ENCODE measurements around the gene ULK4. TPM values are rescaled to one million over a fixed set of nuclear protein-coding genes. Genes with fewer than 3 reads are reported as not detected.
"Not testable (repeated sequence)": the region's sequence is repeated elsewhere in the genome, so short reads cannot be mapped to it uniquely, and the experiment has no call there.

ULK4 gene
- total RNA-seq, 1 donor from 2014 or later: 5.1 TPM

- intact Hi-C loops (cut with DNase I): loop anchor here (5.0 kb wide), 1 partner anchor 1554 kb away; no protein-coding TSS in a partner anchor
- no peak for DNase-seq (ENCODE audit: low spot score)
Observed at GRCh38 chr3:41881233-41881821, 80.6 kb downstream of the ULK4 start.

DNA sequence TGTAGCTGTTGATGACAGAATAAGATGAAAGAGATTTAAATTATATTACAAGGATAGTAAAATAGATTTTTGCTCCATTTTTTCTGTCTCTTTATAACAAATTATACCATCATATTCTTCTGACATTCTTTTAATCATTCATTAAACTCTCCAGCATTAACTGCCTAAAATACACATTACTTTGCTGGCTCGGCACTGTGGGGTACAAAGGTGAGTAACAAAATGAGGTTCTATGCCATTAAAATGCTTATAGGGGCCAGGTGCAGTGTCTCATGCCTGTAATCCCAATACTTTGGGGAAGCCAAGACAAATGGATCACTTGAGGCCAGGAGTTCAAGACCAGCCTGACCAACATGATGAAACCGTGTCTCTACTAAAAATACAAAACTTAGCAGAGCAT is 81.5 kb downstream of the ULK4 start:
- no peak for DNase-seq (ENCODE audit: low spot score)
- intact Hi-C loops (cut with DNase I): loop anchor here (5.0 kb wide), 1 partner anchor 1553 kb away; no protein-coding TSS in a partner anchor

- intact Hi-C loops (cut with DNase I): loop anchor here (5.0 kb wide), 1 partner anchor 1540 kb away; no protein-coding TSS in a partner anchor
Observed at GRCh38 chr3:41877741-41878140, 84.2 kb downstream of the ULK4 start.

DNA sequence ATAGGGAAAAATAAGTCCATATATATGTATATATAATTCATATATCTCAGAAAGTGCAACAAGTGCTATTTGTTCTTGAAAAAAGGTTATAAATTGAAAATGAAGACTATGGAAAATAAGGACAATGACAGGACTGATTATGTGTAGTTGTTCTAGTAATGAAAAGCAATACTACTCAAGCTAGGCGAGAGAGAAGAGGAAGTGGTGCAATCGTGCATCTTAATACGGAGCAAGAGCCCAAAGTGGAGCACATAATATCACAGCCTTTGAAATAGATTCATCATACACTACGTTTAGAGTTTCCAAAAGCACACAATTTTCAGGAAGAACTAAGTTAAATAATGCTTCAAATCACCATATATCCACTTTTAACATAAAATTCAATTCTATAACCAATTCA is 87.9 kb downstream of the ULK4 start:
- intact Hi-C loops (cut with DNase I): no loop called here
- no peak for DNase-seq (ENCODE audit: low spot score)

More at GRCh38 chr3:41877741-41878140, 84.2 kb downstream of the ULK4 start:
- DNase-seq (ENCODE audit: low spot score): not testable (repeated sequence)

DNA sequence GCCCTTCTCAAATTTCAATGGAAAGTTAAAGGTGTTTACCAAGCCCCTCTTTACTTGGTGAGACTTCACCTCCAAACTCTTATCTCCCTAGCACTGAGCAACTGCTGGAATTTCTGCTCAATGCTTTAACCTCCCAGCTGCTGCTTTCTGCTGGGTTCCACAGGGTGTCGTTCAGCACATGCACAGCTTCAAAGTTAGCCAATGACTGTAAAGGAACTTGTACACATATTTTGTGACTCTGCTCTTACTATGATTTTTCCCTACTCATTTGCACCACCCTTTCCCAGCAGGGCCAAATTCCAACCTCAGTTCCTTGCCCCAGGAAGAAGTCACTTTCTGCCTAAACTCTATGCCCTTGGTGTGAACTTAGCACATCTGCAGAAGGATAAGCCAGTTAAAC is 89.7 kb downstream of the ULK4 start:
- intact Hi-C loops (cut with DNase I): no loop called here
- no peak for DNase-seq (ENCODE audit: low spot score)

DNA sequence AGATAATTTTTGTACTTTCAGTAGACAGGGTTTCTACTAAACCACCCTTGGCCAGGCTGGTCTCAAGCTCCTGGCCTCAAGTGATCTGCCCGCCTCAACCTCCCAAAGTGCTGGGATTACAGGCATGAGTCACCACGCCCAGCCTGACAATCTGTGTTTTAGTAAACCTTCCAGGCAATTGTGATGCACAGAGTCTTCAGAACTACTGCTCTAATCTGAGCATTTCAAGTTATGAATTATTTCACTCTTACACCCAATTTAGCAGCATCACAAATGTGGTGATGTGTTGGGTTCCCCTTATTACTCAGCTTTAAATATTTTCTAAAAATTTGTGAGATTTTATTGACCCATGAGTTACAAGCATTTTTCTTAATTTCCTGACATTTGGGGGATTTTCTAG is 94.4 kb downstream of the ULK4 start:
- intact Hi-C loops (cut with DNase I): no loop called here
- no peak for DNase-seq (ENCODE audit: low spot score)

DNA sequence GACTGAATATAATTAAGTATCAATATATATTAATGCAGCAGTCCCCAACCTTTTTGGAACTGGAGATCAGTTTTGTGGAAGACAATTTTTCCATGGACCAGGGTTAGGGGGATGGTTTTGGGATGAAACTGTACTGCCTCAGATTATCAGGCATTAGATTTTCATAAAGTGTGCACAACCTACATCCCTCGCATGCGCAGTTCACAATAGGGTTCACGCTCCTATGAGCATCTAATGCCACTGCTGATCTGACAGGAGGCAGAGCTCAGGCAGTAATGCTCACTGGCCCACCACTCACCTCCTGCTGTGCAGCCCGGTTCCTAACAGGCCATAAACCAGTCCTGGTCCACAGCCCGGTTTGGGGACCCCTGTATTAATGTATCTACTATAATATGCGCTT is 95.6 kb downstream of the ULK4 start:
- intact Hi-C loops (cut with DNase I): no loop called here
- no peak for DNase-seq (ENCODE audit: low spot score)

DNA sequence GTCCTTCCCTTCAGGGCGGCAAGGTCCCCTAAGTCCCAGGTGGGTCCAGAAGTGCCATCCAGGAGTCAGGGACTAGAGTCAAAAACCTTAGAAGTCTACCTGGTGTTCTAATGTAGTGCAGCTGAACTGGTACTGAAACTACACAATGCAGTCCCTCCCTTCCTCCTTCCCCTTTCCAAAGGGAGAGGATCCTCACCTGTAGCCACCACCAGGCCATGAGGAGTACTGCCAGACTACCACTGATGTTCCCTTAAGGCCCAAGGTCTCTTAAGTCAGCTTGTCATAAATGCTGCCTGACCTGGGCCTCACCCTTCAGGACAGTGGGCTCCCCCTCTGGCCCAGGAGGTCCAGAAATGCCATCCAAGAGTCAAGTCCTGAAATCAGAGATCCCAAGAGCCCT is 98.9 kb downstream of the ULK4 start:
- DNase-seq (ENCODE audit: low spot score): no peak
- intact Hi-C loops (cut with DNase I): no loop called here

DNA sequence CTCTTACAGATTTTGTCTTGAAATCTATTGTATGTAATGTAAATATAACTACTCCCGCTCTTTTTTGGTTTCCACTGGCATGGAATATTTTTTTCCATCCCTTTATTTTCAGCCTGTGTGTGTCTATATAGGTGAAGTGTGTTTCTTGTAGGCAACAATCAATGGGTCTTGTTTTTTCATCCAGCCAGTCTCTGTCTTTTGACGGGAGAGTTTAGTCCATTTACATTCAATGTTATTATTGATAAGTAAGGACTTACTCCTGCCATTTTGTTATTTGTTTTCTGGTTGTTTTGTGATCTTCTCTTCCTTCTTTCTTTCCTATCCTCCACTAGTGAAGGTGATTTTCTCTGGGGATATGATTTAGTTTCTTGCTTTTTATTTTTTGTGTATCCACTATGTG is 101.4 kb downstream of the ULK4 start:
- intact Hi-C loops (cut with DNase I): not testable (repeated sequence)

GRCh38 chr3:41854956-41855355 is 106.9 kb downstream of the ULK4 start:
- intact Hi-C loops (cut with DNase I): no loop called here
- no peak for DNase-seq (ENCODE audit: low spot score)

More for the DNA sequence above, 101.4 kb downstream of the ULK4 start:
- DNase-seq (ENCODE audit: low spot score): not testable (repeated sequence)

GRCh38 chr3:41853540-41854196 is 108.2 kb downstream of the ULK4 start:
- intact Hi-C loops (cut with DNase I): no loop called here
- no peak for DNase-seq (ENCODE audit: low spot score)

DNA sequence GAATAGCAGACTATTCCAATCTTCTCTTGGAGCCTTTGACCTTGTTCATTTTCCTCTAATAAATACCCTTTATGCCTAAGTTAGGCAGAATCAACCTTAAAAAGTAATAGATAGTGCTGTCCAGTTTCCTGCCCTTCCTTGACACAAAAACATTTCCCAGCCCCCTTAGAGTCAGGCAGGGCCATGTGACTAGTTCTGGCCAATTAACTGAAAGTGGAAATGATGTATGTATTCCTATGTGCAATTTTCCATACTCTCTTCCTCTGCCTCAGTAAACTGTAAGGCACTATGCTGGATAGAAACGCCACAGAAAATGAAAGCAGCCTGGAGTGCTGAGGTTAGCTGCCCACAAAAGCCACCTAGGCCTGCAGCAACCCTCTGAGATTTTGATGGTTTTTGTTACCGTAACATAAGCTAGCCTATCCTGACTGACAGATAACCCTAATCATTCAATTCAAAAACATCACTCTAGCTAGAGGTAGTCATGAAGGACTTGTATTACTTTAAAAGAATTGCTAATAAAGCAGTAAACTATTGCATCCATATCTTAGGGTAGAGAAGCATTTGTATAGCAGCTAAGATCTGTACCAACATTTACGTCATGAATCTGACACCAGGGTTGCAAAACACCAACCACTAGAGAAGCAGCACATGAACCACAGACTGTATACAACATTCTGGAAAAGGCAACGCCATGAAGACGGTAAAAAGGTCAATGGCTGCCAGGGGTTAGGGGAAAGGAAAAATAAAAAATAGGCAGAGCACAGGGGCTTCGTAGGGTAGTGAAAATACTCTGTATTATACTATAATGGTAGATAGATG is 112.9 kb downstream of the ULK4 start:
- no peak for DNase-seq (ENCODE audit: low spot score)
- intact Hi-C loops (cut with DNase I): no loop called here

- intact Hi-C loops (cut with DNase I): no loop called here
- DNase-seq (ENCODE audit: low spot score): no peak
Observed at GRCh38 chr3:41847679-41848078, 114.2 kb downstream of the ULK4 start.

GRCh38 chr3:41846850-41847249 is 115.1 kb downstream of the ULK4 start:
- intact Hi-C loops (cut with DNase I): no loop called here

GRCh38 chr3:41845826-41846225 is 116.1 kb downstream of the ULK4 start:
- intact Hi-C loops (cut with DNase I): no loop called here

More at GRCh38 chr3:41846850-41847249, 115.1 kb downstream of the ULK4 start:
- DNase-seq (ENCODE audit: low spot score): no peak

DNA sequence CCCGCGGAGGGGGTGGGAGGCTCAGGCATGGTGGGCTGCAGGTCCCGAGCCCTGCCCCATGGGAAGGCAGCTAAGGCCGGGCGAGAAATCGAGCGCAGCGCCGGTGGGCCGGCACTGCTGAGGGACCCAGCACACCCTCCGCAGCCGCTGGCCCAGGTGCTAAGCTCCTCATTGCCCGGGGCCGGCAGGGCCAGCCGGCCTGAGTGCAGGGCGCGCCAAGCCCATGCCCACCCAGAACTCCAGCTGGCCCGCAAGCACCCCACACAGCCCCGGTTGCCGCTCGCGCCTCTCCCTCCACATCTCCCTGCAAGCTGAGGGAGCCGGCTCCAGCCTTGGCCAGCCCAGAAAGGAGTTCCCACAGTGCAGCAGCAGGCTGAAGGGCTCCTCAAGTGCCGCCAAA is 117.6 kb downstream of the ULK4 start:
- DNase-seq (ENCODE audit: low spot score); intact Hi-C loops (cut with DNase I): not testable (repeated sequence)

More at GRCh38 chr3:41845826-41846225, 116.1 kb downstream of the ULK4 start:
- DNase-seq (ENCODE audit: low spot score): no peak

DNA sequence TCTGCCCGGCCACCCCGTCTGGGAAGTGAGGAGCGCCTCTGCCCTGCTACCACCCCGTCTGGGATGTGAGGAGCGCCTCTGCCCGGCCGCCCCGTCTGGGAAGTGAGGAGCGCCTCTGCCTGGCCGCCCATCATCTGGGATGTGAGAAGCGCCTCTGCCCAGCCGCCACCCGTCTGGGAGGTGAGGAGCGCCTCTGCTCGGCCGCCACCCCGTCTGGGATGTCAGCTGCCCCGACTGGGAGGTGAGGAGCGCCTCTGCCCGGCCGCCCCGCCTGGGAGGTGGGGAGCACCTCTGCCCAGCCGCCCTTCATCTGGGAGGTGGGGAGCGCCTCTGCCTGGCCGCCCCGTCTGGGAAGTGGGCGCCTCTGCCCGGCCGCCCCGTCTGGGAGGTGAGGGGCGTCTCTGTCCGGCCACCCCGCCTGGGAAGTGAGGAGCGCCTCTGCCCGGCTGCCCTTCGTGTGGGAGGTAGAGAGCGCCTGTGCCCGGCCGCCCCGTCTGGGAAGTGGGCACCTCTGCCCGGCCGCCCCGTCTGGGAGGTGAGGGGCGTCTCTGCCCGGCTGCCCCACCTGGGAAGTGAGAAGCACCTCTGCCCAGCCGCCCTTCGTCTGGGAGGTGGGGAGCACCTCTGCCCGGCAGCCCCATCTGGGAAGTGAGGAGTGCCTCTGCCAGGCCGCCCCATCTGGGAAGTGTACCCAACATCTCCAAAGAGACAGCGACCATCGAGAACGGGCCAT is 120.8 kb downstream of the ULK4 start:
- DNase-seq (ENCODE audit: low spot score); intact Hi-C loops (cut with DNase I): not testable (repeated sequence)

GRCh38 chr3:41836360-41837134 is 125.4 kb downstream of the ULK4 start:
- no peak for DNase-seq (ENCODE audit: low spot score)
- intact Hi-C loops (cut with DNase I): no loop called here

GRCh38 chr3:41833628-41834027 is 128.3 kb downstream of the ULK4 start:
- intact Hi-C loops (cut with DNase I): no loop called here
- no peak for DNase-seq (ENCODE audit: low spot score)
